Measurements from ENCODE around the gene B3GNT9.

DNA sequence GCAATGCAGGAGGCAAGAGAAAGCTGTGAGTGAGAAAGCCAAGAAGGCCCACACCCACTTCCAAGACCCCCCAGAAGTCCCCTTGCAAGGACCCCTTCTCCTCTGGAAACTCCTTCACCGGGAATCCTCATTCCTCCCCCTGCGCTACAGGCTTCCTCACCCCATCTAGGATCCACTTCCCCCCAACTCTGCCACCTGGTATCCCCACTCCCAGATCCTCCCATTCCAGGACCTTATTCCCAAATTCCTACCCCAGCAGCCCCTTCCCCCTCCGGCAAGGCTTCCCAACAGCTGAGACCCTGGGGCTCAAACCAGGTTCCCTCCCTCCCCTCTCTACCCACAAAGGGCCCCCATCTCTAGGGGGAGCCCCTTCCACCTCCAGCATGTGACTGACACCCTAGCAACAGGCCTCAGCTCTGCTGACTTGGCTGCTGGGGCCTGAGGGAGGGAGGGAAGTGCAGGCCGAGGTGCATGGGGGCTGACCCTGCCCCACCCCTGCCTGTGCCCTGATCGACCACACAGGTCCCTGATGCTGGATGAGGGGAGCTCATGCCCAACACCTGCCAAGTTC is 15.9 kb upstream of the B3GNT9 start:
- TF ChIP-seq, protein P1, sequence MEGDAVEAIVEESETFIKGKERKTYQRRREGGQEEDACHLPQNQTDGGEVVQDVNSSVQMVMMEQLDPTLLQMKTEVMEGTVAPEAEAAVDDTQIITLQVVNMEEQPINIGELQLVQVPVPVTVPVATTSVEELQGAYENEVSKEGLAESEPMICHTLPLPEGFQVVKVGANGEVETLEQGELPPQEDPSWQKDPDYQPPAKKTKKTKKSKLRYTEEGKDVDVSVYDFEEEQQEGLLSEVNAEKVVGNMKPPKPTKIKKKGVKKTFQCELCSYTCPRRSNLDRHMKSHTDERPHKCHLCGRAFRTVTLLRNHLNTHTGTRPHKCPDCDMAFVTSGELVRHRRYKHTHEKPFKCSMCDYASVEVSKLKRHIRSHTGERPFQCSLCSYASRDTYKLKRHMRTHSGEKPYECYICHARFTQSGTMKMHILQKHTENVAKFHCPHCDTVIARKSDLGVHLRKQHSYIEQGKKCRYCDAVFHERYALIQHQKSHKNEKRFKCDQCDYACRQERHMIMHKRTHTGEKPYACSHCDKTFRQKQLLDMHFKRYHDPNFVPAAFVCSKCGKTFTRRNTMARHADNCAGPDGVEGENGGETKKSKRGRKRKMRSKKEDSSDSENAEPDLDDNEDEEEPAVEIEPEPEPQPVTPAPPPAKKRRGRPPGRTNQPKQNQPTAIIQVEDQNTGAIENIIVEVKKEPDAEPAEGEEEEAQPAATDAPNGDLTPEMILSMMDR (IDR thresholded peaks at IDR 0.05), result no peak
- no peak for TF ChIP-seq POLR2A (IDR thresholded peaks at IDR 0.05)

Data from breast epithelium (tissue), 3 donors.